Loucy (cell line): ENCODE results near the gene PABPN1L.

ENCODE experiments used
- EZH2phosphoT487 ChIP-seq: fragments of 200-600 bp; IDR thresholded peaks from 2 replicates; pipeline ENCODE4 v1.6.1; 2018; ENCODE audit warnings: antibody characterized with exemption, mild to moderate bottlenecking, moderate library complexity, borderline replicate concordance
- TF ChIP-seq, protein P1 (sequence below): fragments of 200-600 bp; sonication (generic); conservative IDR thresholded peaks from 2 replicates; pipeline ENCODE4 v1.5.1; 2014; ENCODE audit warnings: mild to moderate bottlenecking, antibody characterized with exemption, low read length

DNA sequence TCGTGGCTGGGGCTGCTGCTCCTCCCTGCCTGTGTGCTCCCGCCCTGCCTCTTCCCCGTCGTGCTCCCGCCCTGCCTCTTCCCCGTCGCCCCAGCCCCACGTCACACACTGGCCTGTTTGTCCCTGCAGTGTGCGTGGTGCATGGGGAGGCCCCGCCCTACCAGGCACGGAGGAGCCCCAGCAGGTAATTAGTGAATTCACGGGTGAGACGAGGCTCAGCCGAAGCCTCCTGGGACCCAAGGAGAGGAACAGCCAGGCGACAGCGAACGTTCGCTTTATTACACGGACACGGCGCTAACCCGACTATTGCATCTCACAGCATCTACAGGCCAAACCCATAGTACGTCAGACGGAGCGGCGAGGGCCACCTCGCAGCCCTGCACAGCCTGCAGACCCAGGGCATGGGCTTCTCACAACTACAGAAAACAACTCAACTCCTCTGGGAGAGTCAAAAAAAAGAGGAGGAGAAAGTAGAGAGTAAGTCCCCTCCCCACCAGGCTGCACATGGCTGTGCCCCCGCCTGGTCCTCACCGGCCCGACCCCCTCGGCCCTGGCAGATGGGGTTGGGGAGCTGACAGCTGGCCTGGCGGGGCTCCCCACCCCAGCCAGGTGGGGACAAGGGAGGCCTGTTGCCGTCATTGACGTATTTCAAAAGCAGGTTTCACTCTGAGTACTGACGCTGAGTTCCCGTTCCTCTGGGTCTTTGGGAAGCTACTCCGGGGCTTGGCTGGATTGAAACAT is 4.3 kb upstream of the PABPN1L start:
- TF ChIP-seq, protein P1, sequence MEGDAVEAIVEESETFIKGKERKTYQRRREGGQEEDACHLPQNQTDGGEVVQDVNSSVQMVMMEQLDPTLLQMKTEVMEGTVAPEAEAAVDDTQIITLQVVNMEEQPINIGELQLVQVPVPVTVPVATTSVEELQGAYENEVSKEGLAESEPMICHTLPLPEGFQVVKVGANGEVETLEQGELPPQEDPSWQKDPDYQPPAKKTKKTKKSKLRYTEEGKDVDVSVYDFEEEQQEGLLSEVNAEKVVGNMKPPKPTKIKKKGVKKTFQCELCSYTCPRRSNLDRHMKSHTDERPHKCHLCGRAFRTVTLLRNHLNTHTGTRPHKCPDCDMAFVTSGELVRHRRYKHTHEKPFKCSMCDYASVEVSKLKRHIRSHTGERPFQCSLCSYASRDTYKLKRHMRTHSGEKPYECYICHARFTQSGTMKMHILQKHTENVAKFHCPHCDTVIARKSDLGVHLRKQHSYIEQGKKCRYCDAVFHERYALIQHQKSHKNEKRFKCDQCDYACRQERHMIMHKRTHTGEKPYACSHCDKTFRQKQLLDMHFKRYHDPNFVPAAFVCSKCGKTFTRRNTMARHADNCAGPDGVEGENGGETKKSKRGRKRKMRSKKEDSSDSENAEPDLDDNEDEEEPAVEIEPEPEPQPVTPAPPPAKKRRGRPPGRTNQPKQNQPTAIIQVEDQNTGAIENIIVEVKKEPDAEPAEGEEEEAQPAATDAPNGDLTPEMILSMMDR, result no peak
- TF ChIP-seq EZH2phosphoT487, result no peak
